HG02610 (cell line): ENCODE results near the gene ANKS1A.
A peak's percentile ranks its signal among the peaks of the same experiment; 100 is the strongest.
"Not testable (repeated sequence)": the region's sequence is repeated elsewhere in the genome, so short reads cannot be mapped to it uniquely, and the experiment has no call there.

Experiments
- ATAC-seq: cut with Tn5 transposase; IDR thresholded peaks from one replicate; pipeline ENCODE4 v1.9.1; 2021; ENCODE audit warnings: mild to moderate bottlenecking, moderate library complexity; ENCODE audit not compliant: unreplicated experiment

Gene ANKS1A, protein sequence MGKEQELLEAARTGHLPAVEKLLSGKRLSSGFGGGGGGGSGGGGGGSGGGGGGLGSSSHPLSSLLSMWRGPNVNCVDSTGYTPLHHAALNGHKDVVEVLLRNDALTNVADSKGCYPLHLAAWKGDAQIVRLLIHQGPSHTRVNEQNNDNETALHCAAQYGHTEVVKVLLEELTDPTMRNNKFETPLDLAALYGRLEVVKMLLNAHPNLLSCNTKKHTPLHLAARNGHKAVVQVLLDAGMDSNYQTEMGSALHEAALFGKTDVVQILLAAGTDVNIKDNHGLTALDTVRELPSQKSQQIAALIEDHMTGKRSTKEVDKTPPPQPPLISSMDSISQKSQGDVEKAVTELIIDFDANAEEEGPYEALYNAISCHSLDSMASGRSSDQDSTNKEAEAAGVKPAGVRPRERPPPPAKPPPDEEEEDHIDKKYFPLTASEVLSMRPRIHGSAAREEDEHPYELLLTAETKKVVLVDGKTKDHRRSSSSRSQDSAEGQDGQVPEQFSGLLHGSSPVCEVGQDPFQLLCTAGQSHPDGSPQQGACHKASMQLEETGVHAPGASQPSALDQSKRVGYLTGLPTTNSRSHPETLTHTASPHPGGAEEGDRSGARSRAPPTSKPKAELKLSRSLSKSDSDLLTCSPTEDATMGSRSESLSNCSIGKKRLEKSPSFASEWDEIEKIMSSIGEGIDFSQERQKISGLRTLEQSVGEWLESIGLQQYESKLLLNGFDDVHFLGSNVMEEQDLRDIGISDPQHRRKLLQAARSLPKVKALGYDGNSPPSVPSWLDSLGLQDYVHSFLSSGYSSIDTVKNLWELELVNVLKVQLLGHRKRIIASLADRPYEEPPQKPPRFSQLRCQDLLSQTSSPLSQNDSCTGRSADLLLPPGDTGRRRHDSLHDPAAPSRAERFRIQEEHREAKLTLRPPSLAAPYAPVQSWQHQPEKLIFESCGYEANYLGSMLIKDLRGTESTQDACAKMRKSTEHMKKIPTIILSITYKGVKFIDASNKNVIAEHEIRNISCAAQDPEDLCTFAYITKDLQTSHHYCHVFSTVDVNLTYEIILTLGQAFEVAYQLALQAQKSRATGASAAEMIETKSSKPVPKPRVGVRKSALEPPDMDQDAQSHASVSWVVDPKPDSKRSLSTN

DNA sequence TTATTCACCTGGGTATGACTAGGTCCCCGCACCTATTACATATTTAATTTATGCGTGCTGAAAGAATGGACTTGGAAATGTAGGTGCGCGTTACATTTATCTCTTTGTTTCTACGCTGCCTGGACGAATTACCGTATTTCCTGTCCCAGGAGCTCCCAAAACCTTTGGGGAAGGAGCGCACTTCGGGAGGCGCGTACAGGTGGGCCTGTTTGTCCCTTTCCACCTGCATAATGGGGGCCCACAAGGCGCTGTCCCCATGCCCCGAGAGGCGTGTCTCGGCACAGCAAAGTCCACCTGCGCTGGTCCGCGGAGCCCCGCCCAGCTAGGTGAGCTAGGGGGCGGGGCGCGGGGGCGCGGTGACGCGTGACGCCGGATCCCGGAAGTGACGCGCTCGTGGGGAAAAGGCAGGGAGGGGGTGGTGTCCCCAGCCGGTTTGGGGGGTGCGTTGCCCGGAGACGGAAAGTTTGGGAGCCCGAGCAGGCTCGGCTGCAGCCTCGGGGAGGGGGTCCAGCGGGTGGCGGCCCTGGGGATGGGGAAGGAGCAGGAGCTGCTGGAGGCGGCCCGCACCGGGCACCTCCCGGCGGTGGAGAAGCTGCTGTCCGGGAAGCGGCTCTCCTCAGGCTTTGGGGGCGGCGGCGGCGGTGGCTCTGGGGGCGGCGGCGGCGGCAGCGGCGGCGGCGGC lies at the start of gene ANKS1A:
Gene ANKS1A (plus strand): TSS at position 382 of the 682 bp plus-strand sequence. CDS start 148 bp downstream, at position 530.
- ATAC-seq, result peak; percentile 66

DNA sequence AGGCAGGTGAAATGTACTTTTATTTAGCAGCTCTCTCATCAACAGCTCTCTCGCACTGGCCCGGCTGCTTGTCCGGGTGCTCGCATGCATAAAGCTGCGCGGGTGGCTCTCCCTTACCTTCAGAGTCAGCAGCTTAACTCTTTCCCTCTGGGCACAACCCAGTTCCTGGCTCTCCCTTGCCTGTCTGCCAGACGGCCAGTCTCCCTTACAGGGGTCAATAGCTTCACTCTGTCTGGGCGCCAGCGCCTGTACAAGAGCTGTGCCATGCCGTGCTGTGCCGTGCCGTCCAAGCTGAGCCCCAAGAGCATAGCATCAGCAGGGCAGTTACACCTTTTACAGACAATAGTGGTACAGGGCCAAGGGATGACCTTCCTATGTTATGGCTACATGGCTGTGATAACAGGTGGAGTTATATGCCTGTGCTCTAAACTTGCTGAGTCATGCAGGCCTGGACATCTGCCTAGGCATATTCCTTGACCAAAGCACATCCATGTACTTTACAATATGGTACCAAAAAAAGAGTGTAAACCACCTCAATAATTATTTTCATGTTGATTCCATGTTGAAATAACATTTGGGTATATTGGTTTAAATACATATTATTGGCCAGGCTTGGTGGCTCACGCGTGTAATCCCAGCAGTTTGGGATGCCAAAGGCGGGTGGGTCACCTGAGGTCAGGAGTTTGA lies 49.2 kb upstream of the ANKS1A start:
- no peak for ATAC-seq

DNA sequence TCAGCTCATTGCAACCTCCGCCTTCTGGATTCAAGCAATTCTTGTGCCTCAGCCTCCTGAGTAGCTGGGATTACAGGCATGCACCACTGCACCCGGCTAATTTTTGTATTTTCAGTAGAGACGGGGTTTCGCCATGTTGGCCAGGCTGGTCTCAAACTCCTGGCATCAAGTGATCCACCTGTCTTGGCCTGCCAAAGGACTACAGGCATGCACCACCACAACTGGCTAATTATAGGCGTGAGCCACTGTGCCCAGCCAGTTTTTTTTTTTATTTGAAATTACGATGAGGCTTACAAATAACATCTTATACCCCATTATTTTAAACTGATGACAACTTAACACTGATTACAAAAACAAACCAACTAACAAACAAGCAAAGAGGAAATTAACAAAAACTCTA lies 40.0 kb upstream of the ANKS1A start:
- not testable (repeated sequence) for ATAC-seq

DNA sequence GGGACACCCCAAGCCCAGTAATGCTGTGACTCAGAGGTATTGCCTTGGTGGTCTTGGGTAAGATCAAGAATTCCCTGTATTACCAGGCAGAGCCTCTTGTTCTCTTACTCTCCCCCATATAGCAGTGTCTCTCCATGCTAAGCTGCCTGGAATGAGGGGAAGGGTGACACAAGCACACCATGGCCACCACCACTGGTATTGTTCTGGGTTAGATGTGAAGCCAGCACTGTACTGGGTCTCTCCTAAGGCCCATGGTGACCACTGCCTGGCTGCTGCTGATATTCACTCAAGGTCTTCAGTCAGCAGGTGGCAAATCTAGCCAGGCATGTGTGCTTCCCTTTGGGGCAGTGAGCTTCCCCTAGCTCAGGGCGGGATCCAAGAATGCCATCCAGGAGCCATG lies 37.7 kb upstream of the ANKS1A start:
- ATAC-seq, result no peak

DNA sequence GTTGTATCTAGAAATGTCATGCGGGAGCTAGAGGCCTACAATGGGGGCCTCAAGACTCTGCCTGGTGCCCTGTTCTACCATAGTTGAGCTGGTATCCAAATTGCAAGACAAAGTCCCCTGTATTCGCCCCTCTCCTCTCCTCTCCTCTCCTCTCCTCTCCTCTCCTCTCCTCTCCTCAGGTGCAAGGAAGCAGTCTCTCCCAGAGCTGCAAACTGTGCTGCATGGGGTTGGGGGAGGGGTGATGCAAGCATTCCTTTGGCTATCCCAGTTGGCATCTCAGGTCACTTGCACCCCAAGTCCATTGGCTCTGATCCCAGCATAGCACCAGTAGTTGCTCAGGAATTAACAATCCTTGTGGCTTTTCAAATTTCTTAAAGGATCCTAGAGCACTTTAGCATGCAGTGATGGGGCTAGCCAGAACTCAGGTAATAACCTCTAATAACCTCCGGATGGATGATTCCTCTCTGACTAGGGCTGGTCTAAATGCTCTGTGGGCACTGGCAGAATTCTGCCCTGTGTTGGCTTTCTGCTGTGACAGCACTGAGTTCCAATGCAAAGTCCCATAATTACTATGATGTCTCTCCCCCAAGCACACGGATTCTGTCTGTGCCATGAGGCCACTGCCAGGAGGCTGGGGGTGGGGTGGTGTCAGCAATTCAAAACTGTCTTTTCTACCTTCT lies 36.5 kb upstream of the ANKS1A start:
- ATAC-seq, result no peak

DNA sequence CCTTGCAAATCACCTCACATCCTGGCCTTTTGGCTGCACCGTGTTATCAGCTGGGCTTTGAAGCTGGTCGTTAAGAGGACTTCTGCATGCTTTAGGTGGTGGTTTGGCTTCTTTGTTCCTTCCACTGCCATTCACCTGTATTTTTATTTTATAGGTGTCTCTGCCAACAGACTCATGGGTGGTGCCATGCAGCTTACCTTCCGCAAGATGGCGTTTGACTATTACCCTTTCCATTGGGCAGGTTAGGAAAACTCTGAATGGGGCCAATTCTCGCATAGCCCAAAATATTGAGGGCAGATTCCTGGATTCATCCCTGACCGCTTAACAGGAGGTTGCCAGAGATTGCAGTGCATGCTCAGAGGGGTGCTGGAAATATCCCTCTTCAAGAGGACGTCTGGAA lies 33.6 kb upstream of the ANKS1A start:
- ATAC-seq, result no peak

DNA sequence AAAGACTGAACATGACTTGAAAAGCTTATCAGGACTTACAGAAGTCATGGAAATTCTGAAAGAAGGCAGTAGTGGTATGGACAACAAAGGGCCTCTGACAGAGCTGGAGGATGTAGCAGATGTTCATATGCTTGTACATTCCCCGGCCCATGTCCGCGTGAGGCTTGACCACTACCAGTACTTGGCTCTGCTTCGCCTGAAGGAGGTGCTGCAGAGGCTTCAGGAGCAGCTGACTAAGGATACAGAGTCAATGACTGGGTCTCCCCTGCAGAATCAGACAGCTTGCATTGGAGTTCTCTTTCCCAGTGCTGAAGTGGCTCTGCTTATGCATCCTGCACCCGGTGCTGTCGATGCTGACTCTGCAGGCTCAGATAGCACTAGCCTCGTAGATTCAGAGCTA lies 30.4 kb upstream of the ANKS1A start:
- ATAC-seq, result no peak

DNA sequence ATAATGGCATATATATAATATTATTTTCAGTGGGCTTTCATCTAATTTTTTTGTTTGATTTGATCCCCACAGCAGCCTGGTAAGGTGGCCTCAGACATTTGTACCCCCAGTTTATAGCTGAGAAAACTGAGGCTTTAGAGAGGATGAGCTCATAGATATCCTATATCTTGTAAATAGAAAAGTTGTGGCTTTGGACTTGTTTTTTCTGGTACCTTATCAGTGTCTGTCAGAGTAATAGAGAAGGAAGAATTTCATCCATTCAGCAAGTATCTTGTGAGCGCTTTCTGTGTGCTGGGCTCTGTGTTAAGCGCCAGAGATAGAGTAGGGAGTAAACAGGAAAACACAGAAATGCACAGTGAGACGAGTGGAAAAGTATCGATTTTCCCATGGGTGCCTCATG lies 29.1 kb upstream of the ANKS1A start:
- no peak for ATAC-seq

DNA sequence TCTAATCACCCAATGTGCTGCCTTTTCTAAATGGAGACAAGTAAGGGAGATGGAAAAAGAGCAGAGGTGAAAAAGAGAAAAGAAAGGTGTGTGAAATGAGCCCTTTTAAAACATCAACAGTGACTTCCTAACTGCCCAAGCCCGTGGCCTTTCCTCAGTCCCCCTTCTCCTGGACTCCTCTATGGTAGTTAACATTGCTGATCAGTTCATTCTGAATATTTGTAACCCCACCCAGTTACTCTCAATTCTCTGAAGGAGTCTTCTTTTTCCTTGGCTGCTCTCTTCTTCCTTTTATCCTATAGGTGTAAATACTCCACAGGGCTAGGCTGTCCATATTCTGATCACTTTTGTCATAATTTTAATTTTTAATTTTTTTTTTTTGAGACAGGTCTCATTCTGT lies 28.3 kb upstream of the ANKS1A start:
- no peak for ATAC-seq

DNA sequence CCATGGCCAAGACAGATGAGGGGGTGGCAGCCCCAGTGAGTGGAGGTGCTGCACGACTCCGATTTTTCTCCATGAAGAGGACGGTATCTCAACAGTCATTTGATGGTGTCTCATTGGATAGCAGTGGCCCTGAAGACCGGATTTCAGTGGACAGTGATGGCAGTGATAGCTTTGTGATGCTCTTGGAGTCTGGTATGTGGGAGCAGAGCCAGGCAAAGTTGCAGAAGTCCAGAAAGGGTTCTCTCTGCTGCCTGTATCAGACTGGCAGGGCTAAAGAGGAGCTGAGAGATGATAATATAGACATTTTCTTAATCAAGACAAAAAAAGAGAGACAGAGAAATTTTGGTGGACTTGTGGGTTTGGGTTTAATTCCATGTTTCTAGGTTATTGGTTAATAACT lies 25.0 kb upstream of the ANKS1A start:
- no peak for ATAC-seq

DNA sequence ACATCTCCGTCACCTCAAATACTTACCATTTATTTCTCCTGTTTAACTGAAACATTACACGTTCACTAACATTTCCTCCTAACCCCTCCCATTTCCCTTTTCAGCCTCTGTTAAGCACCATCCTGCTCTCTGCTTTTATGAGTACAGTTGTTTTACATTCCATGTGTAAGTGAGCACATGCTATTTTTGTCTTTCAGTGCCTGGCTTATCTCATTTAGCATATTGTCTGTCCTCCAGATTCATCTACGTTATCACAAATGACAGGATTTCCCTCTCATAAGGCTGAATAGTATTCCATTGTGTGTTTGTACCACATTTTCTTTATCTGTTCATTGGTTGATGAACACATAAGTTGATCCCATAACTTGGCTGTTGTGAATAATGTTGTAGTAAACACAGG lies 23.9 kb upstream of the ANKS1A start:
- no peak for ATAC-seq

DNA sequence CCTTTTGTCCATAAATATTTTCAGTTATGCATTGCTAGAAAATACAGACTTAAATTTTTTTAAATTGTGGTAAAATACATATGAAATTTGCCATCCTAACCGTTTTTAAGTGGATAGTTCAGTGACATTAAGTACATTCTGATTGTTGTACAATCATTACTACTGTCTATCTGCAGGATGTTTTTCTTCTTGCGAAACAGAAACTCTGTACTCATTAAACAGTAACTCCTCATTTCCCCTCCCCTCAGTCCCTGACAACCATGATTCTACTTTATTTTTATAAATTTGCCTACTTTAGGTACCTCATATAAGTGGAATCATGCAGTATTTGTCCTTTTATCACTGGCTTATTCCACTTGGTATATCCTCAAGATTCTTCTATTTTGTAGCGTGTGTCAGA lies 22.5 kb upstream of the ANKS1A start:
- ATAC-seq, result no peak

DNA sequence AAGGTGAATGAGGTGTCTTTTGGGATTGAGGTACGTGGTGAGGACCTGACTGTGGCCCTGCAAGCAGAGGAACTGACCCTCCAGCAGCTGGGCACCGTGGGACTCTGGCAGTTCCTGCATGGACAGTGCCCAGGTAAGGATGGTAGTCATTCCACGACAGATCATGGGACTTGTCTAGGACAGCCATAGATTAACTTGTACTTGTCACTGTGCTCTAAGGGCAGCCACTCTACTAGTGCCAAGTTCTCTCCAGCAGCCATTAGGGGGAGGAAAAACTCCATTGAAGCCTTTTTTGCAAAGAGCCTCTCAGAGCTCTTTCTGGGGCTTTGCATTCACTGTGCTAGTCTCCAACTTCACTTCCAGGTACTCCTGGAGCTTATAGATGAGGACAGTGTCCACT lies 21.6 kb upstream of the ANKS1A start:
- no peak for ATAC-seq

DNA sequence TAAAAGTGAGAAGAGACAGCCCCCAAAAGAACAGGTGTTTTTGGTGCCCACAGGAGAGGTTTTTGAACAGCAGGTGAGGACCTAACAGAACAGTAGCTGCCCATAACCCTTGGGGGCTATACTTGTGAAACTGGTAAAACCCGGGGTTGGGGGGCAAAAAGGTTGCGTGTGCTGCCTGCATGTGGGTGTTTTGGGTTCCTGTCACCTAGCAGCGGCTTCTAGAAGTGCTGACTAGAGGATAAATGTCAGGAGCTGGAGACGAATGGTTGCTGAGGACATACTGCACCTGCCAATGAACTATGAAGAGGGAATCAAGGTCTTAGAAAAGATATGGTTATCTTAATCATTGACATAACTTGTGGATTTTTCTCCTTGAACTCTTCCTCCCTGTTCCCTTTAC lies 17.2 kb upstream of the ANKS1A start:
- no peak for ATAC-seq

DNA sequence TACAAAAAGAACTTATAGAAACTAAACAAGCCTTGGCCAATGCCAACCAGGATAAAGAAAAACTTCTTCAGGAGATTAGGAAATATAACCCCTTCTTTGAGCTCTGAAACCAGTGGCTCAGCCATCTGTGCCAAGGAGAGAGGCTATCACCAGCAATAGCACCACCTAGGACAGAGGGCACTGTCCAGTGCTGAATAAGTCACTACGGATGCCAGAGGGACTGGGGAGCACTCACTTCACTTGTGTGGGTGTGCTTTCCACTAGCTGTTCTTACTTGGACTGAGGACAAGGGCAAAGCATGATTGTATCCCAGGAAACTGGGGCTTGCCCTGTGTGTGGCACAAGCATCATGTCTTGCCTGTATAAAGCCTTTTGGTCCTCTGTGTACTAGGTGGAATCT lies 16.7 kb upstream of the ANKS1A start:
- no peak for ATAC-seq

DNA sequence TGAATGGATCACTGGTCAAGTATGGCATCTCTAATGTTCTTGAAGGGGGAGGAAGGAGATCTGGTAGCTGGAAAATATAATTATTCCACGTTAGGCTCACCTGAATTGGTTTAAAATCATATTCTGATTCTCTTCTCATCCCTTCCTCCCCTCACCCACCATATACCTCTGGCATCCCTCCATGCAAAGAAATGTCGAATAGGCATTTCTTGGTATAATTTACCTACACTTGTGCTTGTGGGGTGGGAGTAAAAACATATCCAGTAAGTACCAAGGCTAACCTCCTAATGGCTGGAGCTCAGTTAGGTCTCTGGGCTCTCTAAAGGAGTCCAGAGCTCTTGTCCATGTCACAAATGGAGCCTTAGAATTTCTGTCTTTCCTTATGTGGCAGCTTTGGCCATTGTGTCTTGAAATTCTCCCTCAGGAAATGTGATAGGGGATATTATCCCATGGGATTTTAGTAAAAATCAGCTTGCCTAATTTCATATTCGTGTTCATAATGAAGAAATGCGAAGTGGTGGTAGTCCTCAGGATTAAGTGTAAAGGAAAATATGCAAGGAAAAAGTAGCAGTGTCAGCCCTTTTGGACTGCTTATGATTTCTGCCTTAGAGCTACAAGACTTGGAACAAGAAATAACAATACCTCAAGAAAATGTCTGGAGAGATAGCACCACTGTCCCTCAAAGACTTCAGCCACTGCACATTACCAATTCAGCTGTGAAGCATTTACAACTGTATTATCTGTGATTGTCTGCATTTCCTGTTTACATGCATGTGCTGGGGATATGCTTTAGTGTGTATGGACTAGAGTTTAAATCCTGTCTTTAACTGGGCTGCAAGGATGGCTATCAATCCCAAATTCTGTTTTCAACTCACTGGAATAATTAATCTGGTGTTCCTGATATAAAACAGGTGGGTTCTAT lies 13.5 kb upstream of the ANKS1A start:
- ATAC-seq, result no peak

DNA sequence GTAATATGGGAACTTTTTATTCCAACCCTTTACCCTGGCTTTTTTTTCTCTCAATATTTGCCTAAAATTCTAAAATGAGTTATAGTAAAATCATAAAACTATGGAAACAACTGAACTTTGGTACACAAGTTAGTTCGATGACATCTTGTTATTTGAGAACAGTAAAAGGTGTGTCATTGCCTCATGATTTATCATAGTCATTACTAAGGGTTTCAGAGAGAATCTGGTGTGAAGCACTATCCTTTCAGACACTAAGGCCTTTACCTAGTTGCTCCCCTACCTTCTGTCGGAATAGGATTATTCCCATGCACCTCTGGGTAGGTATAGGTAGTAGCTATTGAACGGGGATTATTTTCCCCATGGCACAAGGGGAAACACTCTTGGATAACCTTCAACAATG lies 12.6 kb upstream of the ANKS1A start:
- no peak for ATAC-seq

DNA sequence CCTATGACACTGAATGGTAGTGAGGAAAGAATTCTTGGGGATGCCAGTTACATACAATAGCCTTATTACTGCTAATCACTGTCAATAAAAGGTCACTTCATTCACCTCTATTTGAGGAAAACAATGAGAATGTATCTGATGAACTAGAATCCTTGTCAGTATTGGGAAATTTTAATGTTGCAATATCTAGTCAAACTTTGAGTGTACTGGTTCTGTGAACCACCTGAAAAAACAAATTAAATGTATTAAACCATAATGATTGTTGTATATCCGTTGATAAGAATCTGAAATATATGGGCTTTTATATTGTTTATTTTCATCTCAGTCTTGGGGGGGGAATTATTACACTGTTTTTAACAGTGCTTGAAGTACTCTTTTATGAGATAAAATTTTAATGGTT lies 11.8 kb upstream of the ANKS1A start:
- no peak for ATAC-seq
